HepG2 (cell line): ENCODE measurements around the gene STC2. TPM values are rescaled to one million over a fixed set of nuclear protein-coding genes. Genes with fewer than 3 reads are reported as not detected.

ENCODE experiments used
- KIAA2018 ChIP-seq: sonication (generic); formaldehyde crosslinking; IDR thresholded peaks from 2 replicates; pipeline ENCODE4 v1.5.0; 2020; ENCODE audit warnings: mild to moderate bottlenecking, missing genetic modification reagents, borderline replicate concordance
- ZBTB40 ChIP-seq, 2 experiments: fragments of 450-650 bp in 1 of 2; sonication (generic) in 1 of 2; formaldehyde crosslinking in 1 of 2; IDR thresholded peaks; 2 replicates each; pipeline versions ENCODE4 v1.6.1 to v1.8.0; 2016 to 2022; ENCODE audit warnings: antibody characterized with exemption in 1 of 2, mild to moderate bottlenecking in 1 of 2, missing genetic modification reagents in 1 of 2
- ZNF282 ChIP-seq: fragments of 450-650 bp; IDR thresholded peaks from 2 replicates; pipeline ENCODE4 v1.6.1; 2018; ENCODE audit not compliant: partially characterized antibody
- ZNF687 ChIP-seq: sonication (generic); formaldehyde crosslinking; IDR thresholded peaks from 2 replicates; pipeline ENCODE4 v1.5.1; 2020; ENCODE audit warnings: mild to moderate bottlenecking, missing genetic modification reagents, moderate library complexity
- polyA plus RNA-seq, 8 experiments: library from polyadenylated mRNA; depleted of rRNA in 3 of 8; stranded (reverse) in 7 of 8; unstranded in 1 of 8; fragments of >200 nt; fragmentation: Illumina TruSeq in 4 of 8; extraction: Trizol in 4 of 8; gene quantifications; 2 replicates each; pipeline versions ENCODE4 v1.2.1 to v1.2.3, GENCODE V29; 2011 to 2016; ENCODE audit warnings: low read depth in 4 of 8, missing spikeins in 1 of 8, mixed read lengths in 1 of 8; ENCODE audit not compliant: insufficient read depth in 1 of 8
- total RNA-seq, 5 experiments: library from RNA; depleted of rRNA; stranded (reverse); fragments of >200 nt; fragmentation: Illumina TruSeq; extraction: Trizol; gene quantifications; 2 replicates each; pipeline ENCODE4 v1.2.3, GENCODE V29; 2016; ENCODE audit warnings: low read depth in 1 of 5

The STC2 gene
- total and polyA plus RNA-seq, 2 of the 13 experiments (the other 11 are each of a cell fraction or from before 2014, with no cell fraction given), result 27.1 to 69.2 TPM

GRCh38 chr5:173296737-173297676, 31.2 kb downstream of the STC2 start (continued):
- TF ChIP-seq KIAA2018, result no peak
- peak; percentile 82 for TF ChIP-seq ZNF687 (CRISPR knock-in tag)
- TF ChIP-seq ZBTB40 (IDR thresholded peaks at IDR 0.05), result no peak
- TF ChIP-seq ZBTB40 (CRISPR knock-in tag; IDR thresholded peaks at IDR 0.05), result no peak
- no peak for TF ChIP-seq ZNF282
